ENCODE data around the gene ESD.

GRCh38 chr13:46747031-46747820 lies 49.7 kb downstream of the ESD start:
- TF ChIP-seq TAF1 (IDR thresholded peaks at IDR 0.05; ENCODE audit: borderline replicate concordance, insufficient read depth, low read length) (no peak), POLR2AphosphoS5 (IDR thresholded peaks at IDR 0.05; ENCODE audit: low read depth, low read length) (no peak), REST (IDR thresholded peaks at IDR 0.05; ENCODE audit: insufficient read depth in 1 of 2, low read depth in 2 of 2, low read length in 2 of 2) (no peak)

Measured in PFSK-1 (cell line).